ENCODE measurements around the gene ESYT3.
"Not testable (repeated sequence)": the region's sequence is repeated elsewhere in the genome, so short reads cannot be mapped to it uniquely, and the experiment has no call there.

DNA sequence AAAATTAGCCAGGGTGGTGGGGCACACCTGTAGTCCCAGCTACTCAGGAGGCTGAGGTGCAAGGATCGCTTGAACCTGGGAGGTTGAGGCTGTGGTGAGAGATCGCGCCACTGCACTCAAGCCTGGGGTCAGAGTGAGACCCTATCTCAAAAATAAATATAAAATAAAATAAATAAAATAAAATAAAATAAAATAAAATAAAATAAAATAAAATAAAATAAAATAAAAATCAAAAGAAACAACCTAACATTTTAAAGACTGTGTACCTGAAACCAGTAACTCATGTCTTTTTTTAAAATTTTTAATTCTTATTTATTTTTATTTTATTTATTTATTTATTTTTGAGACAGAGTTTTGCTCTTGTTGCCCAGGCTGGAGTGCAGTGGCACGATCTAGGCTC is 7.7 kb upstream of the ESYT3 start:
- TF ChIP-seq POLR2A (IDR thresholded peaks at IDR 0.05; ENCODE audit: extremely low read depth, insufficient read length); MYC (IDR thresholded peaks at IDR 0.05; ENCODE audit: low read depth, low read length); MAX (IDR thresholded peaks at IDR 0.05; ENCODE audit: low read depth, low read length): not testable (repeated sequence)
- TF ChIP-seq, protein P1, sequence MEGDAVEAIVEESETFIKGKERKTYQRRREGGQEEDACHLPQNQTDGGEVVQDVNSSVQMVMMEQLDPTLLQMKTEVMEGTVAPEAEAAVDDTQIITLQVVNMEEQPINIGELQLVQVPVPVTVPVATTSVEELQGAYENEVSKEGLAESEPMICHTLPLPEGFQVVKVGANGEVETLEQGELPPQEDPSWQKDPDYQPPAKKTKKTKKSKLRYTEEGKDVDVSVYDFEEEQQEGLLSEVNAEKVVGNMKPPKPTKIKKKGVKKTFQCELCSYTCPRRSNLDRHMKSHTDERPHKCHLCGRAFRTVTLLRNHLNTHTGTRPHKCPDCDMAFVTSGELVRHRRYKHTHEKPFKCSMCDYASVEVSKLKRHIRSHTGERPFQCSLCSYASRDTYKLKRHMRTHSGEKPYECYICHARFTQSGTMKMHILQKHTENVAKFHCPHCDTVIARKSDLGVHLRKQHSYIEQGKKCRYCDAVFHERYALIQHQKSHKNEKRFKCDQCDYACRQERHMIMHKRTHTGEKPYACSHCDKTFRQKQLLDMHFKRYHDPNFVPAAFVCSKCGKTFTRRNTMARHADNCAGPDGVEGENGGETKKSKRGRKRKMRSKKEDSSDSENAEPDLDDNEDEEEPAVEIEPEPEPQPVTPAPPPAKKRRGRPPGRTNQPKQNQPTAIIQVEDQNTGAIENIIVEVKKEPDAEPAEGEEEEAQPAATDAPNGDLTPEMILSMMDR (IDR thresholded peaks at IDR 0.05; ENCODE audit: low read depth, low read length) = not testable (repeated sequence)
